ENCODE data around the gene CECR2.

- no peak for TF ChIP-seq CTCF (IDR thresholded peaks at IDR 0.05; ENCODE audit: poor library complexity, severe bottlenecking)
- no peak for TF ChIP-seq SMC3 (conservative IDR thresholded peaks at IDR 0.05; ENCODE audit: poor library complexity)
- no peak for TF ChIP-seq REST (IDR thresholded peaks at IDR 0.05; ENCODE audit: borderline replicate concordance)
- TF ChIP-seq EZH2 (IDR thresholded peaks at IDR 0.05; ENCODE audit: borderline replicate concordance, insufficient read depth, low read length, poor library complexity, severe bottlenecking): no peak
- no peak for TF ChIP-seq RAD21 (conservative IDR thresholded peaks at IDR 0.05)
- no peak for TF ChIP-seq POLR2AphosphoS5 (IDR thresholded peaks at IDR 0.05)
- no peak for TF ChIP-seq MXI1 (conservative IDR thresholded peaks at IDR 0.05; ENCODE audit: poor library complexity, severe bottlenecking)
- TF ChIP-seq EP300 (conservative IDR thresholded peaks at IDR 0.05; ENCODE audit: poor library complexity, severe bottlenecking): no peak
These were observed 121.9 kb downstream of the CECR2 start for GRCh38 chr22:17491090-17491640.
